ENCODE data around the gene NTN4.
"Not testable (repeated sequence)": the region's sequence is repeated elsewhere in the genome, so short reads cannot be mapped to it uniquely, and the experiment has no call there.

The NTN4 gene

GRCh38 chr12:95834572-95834971, 44.0 kb upstream of the NTN4 start:
- H3K4me3 ChIP-seq (ENCODE audit: low read depth, low read length): no peak overlapping the region
- H3K36me3 ChIP-seq: no peaks in the 10 kb centered on the region
- TF ChIP-seq, protein P1, sequence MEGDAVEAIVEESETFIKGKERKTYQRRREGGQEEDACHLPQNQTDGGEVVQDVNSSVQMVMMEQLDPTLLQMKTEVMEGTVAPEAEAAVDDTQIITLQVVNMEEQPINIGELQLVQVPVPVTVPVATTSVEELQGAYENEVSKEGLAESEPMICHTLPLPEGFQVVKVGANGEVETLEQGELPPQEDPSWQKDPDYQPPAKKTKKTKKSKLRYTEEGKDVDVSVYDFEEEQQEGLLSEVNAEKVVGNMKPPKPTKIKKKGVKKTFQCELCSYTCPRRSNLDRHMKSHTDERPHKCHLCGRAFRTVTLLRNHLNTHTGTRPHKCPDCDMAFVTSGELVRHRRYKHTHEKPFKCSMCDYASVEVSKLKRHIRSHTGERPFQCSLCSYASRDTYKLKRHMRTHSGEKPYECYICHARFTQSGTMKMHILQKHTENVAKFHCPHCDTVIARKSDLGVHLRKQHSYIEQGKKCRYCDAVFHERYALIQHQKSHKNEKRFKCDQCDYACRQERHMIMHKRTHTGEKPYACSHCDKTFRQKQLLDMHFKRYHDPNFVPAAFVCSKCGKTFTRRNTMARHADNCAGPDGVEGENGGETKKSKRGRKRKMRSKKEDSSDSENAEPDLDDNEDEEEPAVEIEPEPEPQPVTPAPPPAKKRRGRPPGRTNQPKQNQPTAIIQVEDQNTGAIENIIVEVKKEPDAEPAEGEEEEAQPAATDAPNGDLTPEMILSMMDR (IDR thresholded peaks at IDR 0.05; ENCODE audit: low read depth, low read length): no peak
- H3K9me3 ChIP-seq: no peaks in the 10 kb centered on the region
- H3K27me3 ChIP-seq: peaks cover 25% of the 10 kb centered on the region
- no peak for DNase-seq
- H3K4me1 ChIP-seq: peaks cover 2% of the 10 kb centered on the region; the same call in 1 of the 2 replicates

DNA sequence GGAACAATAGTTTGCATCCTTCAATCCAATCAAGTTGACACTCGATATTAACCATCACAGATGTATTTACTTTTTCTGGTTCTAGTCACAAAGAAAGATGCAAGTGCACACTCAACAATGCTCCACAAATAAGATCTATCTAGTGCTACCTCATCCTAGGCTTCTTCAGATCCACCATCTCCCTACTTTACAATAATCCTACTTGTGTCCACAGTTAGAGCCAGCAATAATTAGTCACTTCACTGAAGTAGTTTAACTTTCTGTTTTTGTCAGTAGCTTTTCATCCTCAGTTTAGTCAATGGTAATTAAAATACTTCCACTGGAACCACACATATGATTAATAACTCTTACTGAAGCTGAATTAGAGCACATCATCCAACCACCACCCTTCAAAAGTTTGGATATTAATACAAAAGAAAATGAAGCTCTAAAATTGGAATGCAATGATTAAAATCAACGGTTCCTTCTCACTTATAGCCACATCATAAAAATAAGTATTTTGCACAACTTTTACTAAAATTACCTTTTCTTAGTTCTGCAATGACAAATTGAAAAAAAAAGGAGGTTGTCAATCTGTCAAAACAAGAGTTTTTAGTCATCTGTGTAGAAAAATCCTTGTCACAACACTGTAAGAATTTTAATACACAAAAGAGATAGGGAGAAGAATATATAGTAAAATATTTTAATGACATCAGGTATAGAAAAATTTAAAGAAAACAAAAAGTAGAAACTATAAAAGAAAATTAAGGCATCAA, 39.9 kb upstream of the NTN4 start:
- H3K27me3 ChIP-seq: peaks cover 24% of the 10 kb centered on the region
- DNase-seq: no peak
- no peaks in the 10 kb centered on the region for H3K36me3 ChIP-seq
- TF ChIP-seq, protein P1 (IDR thresholded peaks at IDR 0.05; ENCODE audit: low read depth, low read length): no peak
- H3K4me3 ChIP-seq (ENCODE audit: low read depth, low read length): no peak overlapping the region
- H3K9me3 ChIP-seq: no peaks in the 10 kb centered on the region
- no peaks in the 10 kb centered on the region for H3K4me1 ChIP-seq

DNA sequence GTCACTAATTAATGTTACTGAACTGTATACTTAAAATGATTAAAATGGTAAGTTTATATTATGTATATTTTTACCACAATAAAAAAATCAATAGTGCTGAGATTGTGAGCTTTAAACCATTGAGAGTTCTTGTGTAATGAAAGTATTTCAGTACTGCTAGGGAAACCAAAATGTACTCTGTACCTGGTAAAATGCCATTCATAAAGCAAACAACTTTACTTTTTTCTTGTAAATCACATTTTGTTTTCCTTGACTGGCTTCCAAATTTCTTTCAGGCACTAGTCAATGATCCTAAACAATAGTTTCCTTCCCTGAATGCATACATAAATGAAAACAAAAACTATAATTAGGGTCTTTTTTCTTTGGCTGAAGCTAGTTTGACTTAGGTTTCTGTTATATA, 38.8 kb upstream of the NTN4 start:
- Histone ChIP-seq H3K27me3 (peaks cover 24% of the 10 kb centered on the region), H3K4me1 (no peaks in the 10 kb centered on the region), H3K4me3 (ENCODE audit: low read depth, low read length) (no peak overlapping the region), H3K36me3 (no peaks in the 10 kb centered on the region), H3K9me3 (no peaks in the 10 kb centered on the region)
- no peak for DNase-seq
- TF ChIP-seq, protein P1 (IDR thresholded peaks at IDR 0.05; ENCODE audit: low read depth, low read length): no peak

DNA sequence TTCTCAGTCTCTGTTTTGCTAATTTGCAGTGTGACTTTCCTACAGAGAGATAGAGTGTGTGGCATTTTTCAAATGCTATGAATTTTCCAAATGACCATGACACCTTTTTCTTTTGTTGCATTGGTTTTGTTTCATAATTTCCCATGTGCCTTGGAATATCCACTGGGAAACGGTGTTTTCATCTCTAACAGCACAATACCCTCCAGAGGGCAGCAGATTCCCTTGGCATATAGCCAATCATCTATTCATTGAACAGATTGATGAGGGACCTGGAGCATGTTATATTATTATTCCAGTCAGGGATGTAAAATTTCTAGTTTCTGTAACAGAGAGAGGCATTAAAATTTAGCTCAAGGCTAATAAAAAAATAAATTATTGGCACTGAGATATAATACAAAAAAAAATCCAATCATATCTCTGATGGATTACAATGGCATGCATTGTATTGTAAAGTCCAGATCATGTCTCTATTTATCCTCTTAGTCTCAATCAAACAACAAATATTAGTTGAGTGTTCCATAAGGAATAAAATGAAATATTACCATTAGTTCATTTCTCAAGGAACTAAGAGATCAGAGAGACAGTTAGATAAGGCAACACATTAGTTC, 29.6 kb upstream of the NTN4 start:
- H3K27me3 ChIP-seq: peaks cover 11% of the 10 kb centered on the region
- no peaks in the 10 kb centered on the region for H3K36me3 ChIP-seq
- H3K9me3 ChIP-seq: no peaks in the 10 kb centered on the region
- H3K4me1 ChIP-seq: no peaks in the 10 kb centered on the region
- TF ChIP-seq, protein P1 (IDR thresholded peaks at IDR 0.05; ENCODE audit: low read depth, low read length): peak; percentile 81
- no peak overlapping the region for H3K4me3 ChIP-seq (ENCODE audit: low read depth, low read length)
- peak; percentile 64 for DNase-seq

GRCh38 chr12:95815632-95816212, 25.2 kb upstream of the NTN4 start:
- no peak for DNase-seq
- TF ChIP-seq, protein P1 (IDR thresholded peaks at IDR 0.05; ENCODE audit: low read depth, low read length): peak; percentile 73
- no peak overlapping the region for H3K4me3 ChIP-seq (ENCODE audit: low read depth, low read length)
- H3K9me3 ChIP-seq: no peaks in the 10 kb centered on the region
- peaks cover 9% of the 10 kb centered on the region for H3K27me3 ChIP-seq
- no peaks in the 10 kb centered on the region for H3K4me1 ChIP-seq
- no peaks in the 10 kb centered on the region for H3K36me3 ChIP-seq

GRCh38 chr12:95812155-95812554, 21.6 kb upstream of the NTN4 start:
- not testable (repeated sequence) for H3K36me3 ChIP-seq; H3K4me1 ChIP-seq; DNase-seq; H3K9me3 ChIP-seq; H3K4me3 ChIP-seq (ENCODE audit: low read depth, low read length)
- peaks cover 11% of the 10 kb centered on the region for H3K27me3 ChIP-seq

Measured in BE2C (cell line).